Measurements from ENCODE around the gene MAVS. TPM values are rescaled to one million over a fixed set of nuclear protein-coding genes. Genes with fewer than 3 reads are reported as not detected.

MAVS gene
- total RNA-seq, 4 donors from 2014 or later, result 28.5 to 50.0 (median 40.1) TPM

DNA sequence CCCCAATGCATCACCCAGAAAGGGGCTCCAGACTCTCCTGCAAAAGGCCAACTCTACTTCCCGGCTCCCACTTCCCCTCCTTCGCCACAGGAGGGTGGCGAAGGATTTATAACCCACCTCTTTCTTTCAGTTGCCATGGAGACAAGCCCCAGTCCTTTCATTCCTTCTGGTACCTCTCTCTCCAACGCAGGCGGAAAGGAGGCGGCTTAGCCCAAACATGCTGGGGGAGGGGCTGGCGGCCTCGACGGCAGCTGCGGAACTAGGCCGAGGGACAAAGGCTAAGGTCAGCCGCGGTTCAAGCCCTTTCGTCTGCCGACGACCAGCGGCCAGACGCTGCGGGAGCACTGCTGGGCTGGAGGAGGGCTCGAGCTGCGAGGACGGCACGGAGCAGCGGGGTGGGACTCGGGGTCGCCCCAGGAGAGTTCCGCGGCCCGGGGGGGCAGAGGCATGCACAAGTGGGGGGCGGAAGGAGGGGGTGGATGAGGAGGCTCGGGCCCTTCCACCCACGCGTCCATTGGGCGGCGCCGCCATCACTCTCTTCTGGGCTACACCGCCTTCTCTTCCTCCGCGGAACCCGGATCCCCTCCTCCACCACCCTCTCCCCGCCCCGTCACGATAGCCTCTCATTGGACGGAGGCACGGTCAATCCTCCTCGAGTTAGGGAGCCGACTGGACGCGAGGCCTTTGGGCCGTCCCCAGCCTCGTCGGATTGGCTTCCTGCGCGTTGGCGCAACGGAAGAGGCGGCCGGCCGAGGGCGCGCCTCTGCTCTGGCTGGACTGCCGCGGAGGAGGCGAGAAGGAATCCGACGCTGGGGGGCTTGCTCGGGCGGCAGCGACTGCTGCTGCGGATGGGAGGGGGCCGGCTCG lies 42.2 kb downstream of the MAVS start, which contains the start of gene PANK2:
Gene PANK2, plus strand, starts transcription at position 766 of the 867 bp plus-strand sequence.
- Histone ChIP-seq H3K4me1 (peaks cover 0 to 50% (median 21%) of the 10 kb centered on the region in 3 donors), H3K27me3 (no peaks in the 10 kb centered on the region), H3K4me3 (peak within 1 kb of the TSS; percentile 98 to 99), H3K36me3 (no peaks in the 10 kb centered on the region), H3K27ac (peak within 1 kb of the TSS; percentile 96 to 99 (median 98)), H3K9me3 (no peaks in the 10 kb centered on the region)
- peak; percentile 99 for ATAC-seq
- TF ChIP-seq CTCF (IDR thresholded peaks at IDR 0.05), result peak in 3 of 4 experiments; percentile 62 to 69 (median 65)
- TF ChIP-seq POLR2A (IDR thresholded peaks at IDR 0.05), result peak; percentile 95
- peak; percentile 97 for TF ChIP-seq POLR2AphosphoS5 (IDR thresholded peaks at IDR 0.05)
- TF ChIP-seq EP300 (IDR thresholded peaks at IDR 0.05), result no peak
- 0% methylated on average over 1 of the region's 72 CpGs; no CpG with 5 or more reads in 1 of the 2 donors for WGBS, 2 donors (ENCODE audit: low coverage in 1 of 2)

DNA sequence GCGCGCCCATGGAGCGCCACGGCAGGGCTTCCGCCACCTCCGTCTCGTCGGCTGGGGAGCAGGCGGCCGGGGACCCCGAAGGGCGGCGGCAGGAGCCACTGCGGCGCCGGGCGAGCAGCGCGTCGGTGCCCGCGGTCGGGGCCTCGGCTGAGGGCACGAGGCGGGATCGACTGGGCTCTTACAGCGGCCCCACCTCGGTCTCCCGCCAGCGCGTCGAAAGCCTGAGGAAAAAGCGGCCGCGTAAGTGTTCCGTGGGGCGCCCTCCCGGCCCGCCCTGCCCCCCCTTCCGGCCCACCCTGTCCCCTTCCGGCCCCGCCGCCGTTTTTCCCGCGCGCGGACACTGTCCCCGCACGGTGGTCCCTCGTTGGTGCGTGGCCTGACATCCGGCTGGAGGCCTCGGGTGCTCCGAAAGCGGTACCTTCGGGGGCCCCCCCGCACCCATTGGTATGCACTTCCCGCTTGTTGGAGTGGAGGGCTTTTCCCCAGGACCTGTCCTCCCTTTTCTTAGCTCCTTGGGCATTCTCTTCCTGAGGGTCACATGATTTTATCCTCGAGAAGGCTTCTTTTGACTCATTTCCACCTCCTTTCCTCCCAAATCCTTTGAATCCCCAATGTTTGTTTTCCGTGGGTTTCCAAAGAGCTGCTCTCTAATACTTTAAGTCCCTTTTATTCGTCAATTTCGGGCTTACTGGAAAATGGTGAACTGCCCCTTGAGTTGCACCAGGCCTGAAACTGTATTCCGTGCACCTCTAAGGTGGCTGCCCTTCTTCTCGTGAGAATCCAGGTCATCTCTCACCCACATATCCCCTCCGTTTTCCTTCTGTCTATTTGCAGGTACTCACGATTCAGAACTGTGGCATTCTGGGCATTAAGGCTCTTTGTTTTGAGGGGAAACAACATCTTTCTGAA lies 43.1 kb downstream of the MAVS start:
- TF ChIP-seq POLR2A (IDR thresholded peaks at IDR 0.05), result no peak
- peak in 1 of 4 experiments; percentile 2 for TF ChIP-seq CTCF (IDR thresholded peaks at IDR 0.05)
- TF ChIP-seq EP300 (IDR thresholded peaks at IDR 0.05), result no peak
- TF ChIP-seq POLR2AphosphoS5 (IDR thresholded peaks at IDR 0.05), result no peak
- Histone ChIP-seq H3K9me3 (no peaks in the 10 kb centered on the region), H3K27ac (peak overlapping the region; percentile 96 to 99 (median 98)), H3K36me3 (no peaks in the 10 kb centered on the region), H3K27me3 (no peaks in the 10 kb centered on the region), H3K4me1 (peaks cover 0 to 59% (median 28%) of the 10 kb centered on the region in 3 donors), H3K4me3 (peak overlapping the region; percentile 98 to 99)
- ATAC-seq, result peak; percentile 10
- WGBS, 2 donors (ENCODE audit: low coverage in 1 of 2), result 0% methylated on average over 4 to 11 of the region's 68 CpGs

- peak overlapping the region; percentile 96 to 99 (median 98) for H3K27ac ChIP-seq
- ATAC-seq, result no peak
Measured at GRCh38 chr20:3890398-3890751, 43.7 kb downstream of the MAVS start.

More at GRCh38 chr20:3890398-3890751, 43.7 kb downstream of the MAVS start:
- WGBS, 2 donors (ENCODE audit: low coverage in 1 of 2), result 0% methylated on average over 3 of the region's 3 CpGs
- Histone ChIP-seq H3K4me1 (peaks cover 0 to 65% (median 30%) of the 10 kb centered on the region in 3 donors), H3K4me3 (peak overlapping the region; percentile 98 to 99), H3K9me3 (no peaks in the 10 kb centered on the region), H3K27me3 (no peaks in the 10 kb centered on the region), H3K36me3 (no peaks in the 10 kb centered on the region)
- TF ChIP-seq CTCF (IDR thresholded peaks at IDR 0.05), result no peak
- TF ChIP-seq POLR2AphosphoS5 (IDR thresholded peaks at IDR 0.05), result no peak
- no peak for TF ChIP-seq POLR2A (IDR thresholded peaks at IDR 0.05)
- no peak for TF ChIP-seq EP300 (IDR thresholded peaks at IDR 0.05)
